ENCODE data around the gene TRMU.

TRMU gene

DNA sequence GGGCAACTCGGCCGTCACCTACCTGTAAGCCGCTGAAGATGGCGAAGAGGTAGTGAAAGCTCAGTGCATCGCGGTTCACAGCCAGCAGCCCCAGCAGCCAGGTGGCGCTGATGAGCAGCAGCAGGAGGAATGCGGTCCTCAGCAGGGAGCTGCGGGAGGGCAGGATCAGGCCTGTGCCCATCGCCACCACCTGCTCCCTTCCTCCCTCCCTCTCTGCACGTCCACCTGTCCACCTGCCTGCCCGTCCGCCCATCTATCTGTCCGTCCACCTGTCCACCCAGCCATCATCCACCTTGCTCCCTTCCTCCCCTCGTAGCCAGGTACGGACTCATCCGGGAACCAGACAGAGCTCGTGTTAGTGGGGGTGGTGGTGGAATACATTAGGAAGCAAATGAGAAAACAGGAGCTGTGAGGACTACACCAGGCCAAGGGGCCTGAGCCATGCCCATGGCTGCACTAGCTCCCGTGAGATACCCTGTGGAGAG, 32.2 kb downstream of the TRMU start:
- no peak overlapping the region for H3K4me3 ChIP-seq (ENCODE audit: low read depth, low read length)
- H3K27ac ChIP-seq, result no peak overlapping the region
- TF ChIP-seq, protein P1, sequence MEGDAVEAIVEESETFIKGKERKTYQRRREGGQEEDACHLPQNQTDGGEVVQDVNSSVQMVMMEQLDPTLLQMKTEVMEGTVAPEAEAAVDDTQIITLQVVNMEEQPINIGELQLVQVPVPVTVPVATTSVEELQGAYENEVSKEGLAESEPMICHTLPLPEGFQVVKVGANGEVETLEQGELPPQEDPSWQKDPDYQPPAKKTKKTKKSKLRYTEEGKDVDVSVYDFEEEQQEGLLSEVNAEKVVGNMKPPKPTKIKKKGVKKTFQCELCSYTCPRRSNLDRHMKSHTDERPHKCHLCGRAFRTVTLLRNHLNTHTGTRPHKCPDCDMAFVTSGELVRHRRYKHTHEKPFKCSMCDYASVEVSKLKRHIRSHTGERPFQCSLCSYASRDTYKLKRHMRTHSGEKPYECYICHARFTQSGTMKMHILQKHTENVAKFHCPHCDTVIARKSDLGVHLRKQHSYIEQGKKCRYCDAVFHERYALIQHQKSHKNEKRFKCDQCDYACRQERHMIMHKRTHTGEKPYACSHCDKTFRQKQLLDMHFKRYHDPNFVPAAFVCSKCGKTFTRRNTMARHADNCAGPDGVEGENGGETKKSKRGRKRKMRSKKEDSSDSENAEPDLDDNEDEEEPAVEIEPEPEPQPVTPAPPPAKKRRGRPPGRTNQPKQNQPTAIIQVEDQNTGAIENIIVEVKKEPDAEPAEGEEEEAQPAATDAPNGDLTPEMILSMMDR (IDR thresholded peaks at IDR 0.05; ENCODE audit: low read depth, low read length, missing control alignments), result peak; percentile 95
- H3K36me3 ChIP-seq (replicated peaks), result no peaks in the 10 kb centered on the region
- DNase-seq, result peak; percentile 36
- H3K27me3 ChIP-seq (replicated peaks), result no peaks in the 10 kb centered on the region
- in situ Hi-C loops (cut with HindIII; ENCODE audit: low pct_ligation_motif_present, low sequenced_read_pairs), result no loop called here

DNA sequence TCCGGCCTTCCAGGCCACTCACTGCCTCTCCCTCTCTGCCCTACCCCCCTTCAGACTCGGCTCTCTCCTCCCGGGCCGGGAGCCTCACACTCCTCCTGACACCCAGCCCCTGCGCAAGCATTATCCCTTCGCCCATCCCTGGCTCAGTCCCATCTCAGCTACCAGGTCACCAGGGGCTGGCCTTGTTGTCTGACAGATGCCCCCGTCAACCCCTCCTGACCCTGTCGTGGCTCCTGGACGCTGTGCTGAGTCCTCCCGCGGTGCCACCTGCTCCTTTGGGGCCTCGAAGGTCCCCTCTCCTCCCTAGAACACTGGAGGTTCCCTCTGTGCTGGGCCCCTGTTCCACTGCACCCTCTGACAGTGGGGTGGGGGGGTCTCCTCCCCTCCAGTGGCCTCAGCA, 32.9 kb downstream of the TRMU start:
- in situ Hi-C loops (cut with HindIII; ENCODE audit: low pct_ligation_motif_present, low sequenced_read_pairs), result no loop called here
- DNase-seq, result no peak
- TF ChIP-seq, protein P1 (IDR thresholded peaks at IDR 0.05; ENCODE audit: low read depth, low read length, missing control alignments), result no peak
- no peak overlapping the region for H3K4me3 ChIP-seq (ENCODE audit: low read depth, low read length)
- H3K27ac ChIP-seq, result no peak overlapping the region
- no peaks in the 10 kb centered on the region for H3K36me3 ChIP-seq (replicated peaks)
- H3K27me3 ChIP-seq (replicated peaks), result no peaks in the 10 kb centered on the region

DNA sequence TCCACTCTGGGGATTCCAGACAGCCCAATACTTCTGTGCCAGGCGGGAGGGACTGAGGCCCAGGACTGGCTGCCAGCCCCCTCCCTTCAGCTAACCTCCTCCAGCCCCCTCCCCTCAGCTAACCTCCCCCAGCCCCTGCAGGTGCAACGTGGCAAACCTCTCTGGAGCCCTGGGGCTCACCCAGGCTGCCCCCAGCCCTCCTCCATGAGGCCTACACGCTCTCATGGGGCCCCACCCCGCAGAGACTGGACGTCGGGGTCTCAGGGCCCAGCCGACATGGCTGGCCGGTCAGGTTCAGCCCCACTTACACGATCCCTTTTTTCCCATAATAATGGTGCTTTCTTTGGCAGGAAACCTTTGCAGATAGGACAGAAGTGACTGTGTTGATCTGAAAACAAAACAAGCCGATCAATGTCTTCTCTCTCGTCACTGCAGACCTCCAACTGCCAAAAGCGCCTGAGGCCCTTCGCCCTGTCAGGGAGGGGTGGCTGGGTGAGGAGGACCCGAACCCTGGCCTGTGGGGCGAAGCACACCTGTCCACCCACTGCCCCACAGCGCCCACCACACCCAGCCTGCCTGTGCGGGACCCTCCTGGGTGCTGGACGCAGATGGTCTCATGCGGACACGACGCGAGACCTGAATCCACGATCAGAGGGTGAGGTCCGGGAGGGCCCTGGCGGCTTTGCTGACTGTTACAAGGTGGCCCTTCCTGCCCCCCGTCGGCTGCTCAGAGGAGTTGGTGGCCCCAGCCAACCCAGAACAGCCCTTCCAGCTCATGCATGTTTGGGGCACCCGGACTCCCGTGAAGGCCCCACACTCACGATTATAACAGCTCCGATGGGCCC, 33.6 kb downstream of the TRMU start:
- no peak overlapping the region for H3K27ac ChIP-seq
- in situ Hi-C loops (cut with HindIII; ENCODE audit: low pct_ligation_motif_present, low sequenced_read_pairs), result no loop called here
- no peak overlapping the region for H3K4me3 ChIP-seq (ENCODE audit: low read depth, low read length)
- no peak for DNase-seq
- no peaks in the 10 kb centered on the region for H3K27me3 ChIP-seq (replicated peaks)
- no peaks in the 10 kb centered on the region for H3K36me3 ChIP-seq (replicated peaks)
- TF ChIP-seq, protein P1 (IDR thresholded peaks at IDR 0.05; ENCODE audit: low read depth, low read length, missing control alignments), result no peak

GRCh38 chr22:46369716-46370583, 34.4 kb downstream of the TRMU start:
- TF ChIP-seq, protein P1 (IDR thresholded peaks at IDR 0.05; ENCODE audit: low read depth, low read length, missing control alignments), result no peak
- Histone ChIP-seq H3K27me3 (replicated peaks) (no peaks in the 10 kb centered on the region), H3K36me3 (replicated peaks) (no peaks in the 10 kb centered on the region), H3K4me3 (ENCODE audit: low read depth, low read length) (no peak overlapping the region), H3K27ac (no peak overlapping the region)
- in situ Hi-C loops (cut with HindIII; ENCODE audit: low pct_ligation_motif_present, low sequenced_read_pairs), result no loop called here
- DNase-seq, result no peak

DNA sequence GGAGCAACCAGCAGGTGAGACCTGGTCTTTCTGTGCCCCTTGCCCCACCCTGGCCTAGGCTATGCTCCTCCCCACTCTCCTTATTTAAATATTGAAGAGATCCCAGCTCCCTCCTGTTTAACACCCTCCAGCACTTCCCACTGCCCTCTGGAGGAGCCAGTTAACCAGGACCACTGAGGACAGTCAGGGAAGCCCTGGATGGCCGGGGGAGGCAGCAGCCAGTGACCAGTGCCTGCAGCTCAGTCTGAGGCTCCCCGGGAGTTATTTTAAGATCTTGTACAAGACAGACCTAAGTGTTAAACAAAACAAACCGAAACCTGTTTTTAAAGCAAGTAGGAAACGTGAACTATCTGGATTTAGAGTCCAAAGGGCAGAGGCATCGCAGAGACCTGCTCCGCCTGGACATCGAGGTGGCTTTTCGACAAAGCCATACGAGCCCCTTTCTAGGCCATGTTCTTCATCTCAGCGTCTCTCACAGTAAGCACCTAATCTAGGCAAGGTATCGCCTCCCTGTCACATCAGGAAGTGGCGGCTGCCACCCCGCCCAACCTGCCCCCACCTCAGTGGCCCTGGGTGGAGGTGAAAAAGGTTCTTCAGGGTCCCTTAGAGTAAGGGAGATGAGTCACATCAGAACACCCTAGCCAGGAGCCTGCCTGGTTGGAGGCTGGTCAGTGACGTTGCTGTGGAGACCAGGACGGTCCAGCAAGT, 35.2 kb downstream of the TRMU start:
- no peak overlapping the region for H3K4me3 ChIP-seq (ENCODE audit: low read depth, low read length)
- no peaks in the 10 kb centered on the region for H3K36me3 ChIP-seq (replicated peaks)
- no peak overlapping the region for H3K27ac ChIP-seq
- no peaks in the 10 kb centered on the region for H3K27me3 ChIP-seq (replicated peaks)
- DNase-seq, result no peak
- TF ChIP-seq, protein P1 (IDR thresholded peaks at IDR 0.05; ENCODE audit: low read depth, low read length, missing control alignments), result no peak
- in situ Hi-C loops (cut with HindIII; ENCODE audit: low pct_ligation_motif_present, low sequenced_read_pairs), result no loop called here

All from brain microvascular endothelial cell (primary cell).